ENCODE data around the gene PAIP1. TPM values are rescaled to one million over a fixed set of nuclear protein-coding genes. Genes with fewer than 3 reads are reported as not detected.

PAIP1 gene
- total RNA-seq, 6 experiments from 2014 or later, result 36.0 to 56.3 (median 49.3) TPM

GRCh38 chr5:43589310-43589709, 32.4 kb upstream of the PAIP1 start:
- Histone ChIP-seq H3K4me1 (no peaks in the 10 kb centered on the region), H3K9me3 (no peaks in the 10 kb centered on the region), H3K27ac (no peak overlapping the region), H3K36me3 (no peaks in the 10 kb centered on the region), H3K4me3 (no peak overlapping the region), H3K27me3 (no peaks in the 10 kb centered on the region)
- ATAC-seq (no peak), DNase-seq (no peak)
- TF ChIP-seq POLR2A (IDR thresholded peaks at IDR 0.05), result no peak
- no peak for TF ChIP-seq CTCF (IDR thresholded peaks at IDR 0.05)
- 100% methylated on average over 1 of the region's 1 CpG for WGBS (ENCODE audit: insufficient coverage, low coverage, low lambda C conversion rate, missing lambda C conversion rate)
- intact Hi-C loops (cut with DNase I), result no loop called here

GRCh38 chr5:43588842-43589241, 32.0 kb upstream of the PAIP1 start:
- Histone ChIP-seq H3K36me3 (no peaks in the 10 kb centered on the region), H3K27ac (no peak overlapping the region), H3K4me3 (no peak overlapping the region), H3K9me3 (no peaks in the 10 kb centered on the region), H3K4me1 (no peaks in the 10 kb centered on the region), H3K27me3 (no peaks in the 10 kb centered on the region)
- ATAC-seq, result no peak
- TF ChIP-seq POLR2A (IDR thresholded peaks at IDR 0.05) (no peak), CTCF (IDR thresholded peaks at IDR 0.05) (no peak)
- DNase-seq, result no peak
- 19% methylated on average over 1 of the region's 1 CpG for WGBS (ENCODE audit: insufficient coverage, low coverage, low lambda C conversion rate, missing lambda C conversion rate)
- intact Hi-C loops (cut with DNase I), result no loop called here

- Histone ChIP-seq H3K9me3 (no peaks in the 10 kb centered on the region), H3K27ac (no peak overlapping the region), H3K4me3 (no peak overlapping the region), H3K4me1 (peaks cover 0 to 13% (median 6%) of the 10 kb centered on the region in 4 donors), H3K27me3 (no peaks in the 10 kb centered on the region), H3K36me3 (no peaks in the 10 kb centered on the region)
- DNase-seq (no peak), ATAC-seq (no peak)
- TF ChIP-seq CTCF (IDR thresholded peaks at IDR 0.05) (no peak), POLR2A (IDR thresholded peaks at IDR 0.05) (no peak)
- intact Hi-C loops (cut with DNase I), result no loop called here
- whole genome bisulfite sequencing (ENCODE audit: insufficient coverage, low coverage, low lambda C conversion rate, missing lambda C conversion rate), result 75% methylated on average over 1 of the region's 1 CpG
Measured at GRCh38 chr5:43584166-43584699, 27.4 kb upstream of the PAIP1 start.

- no peaks in the 10 kb centered on the region for H3K36me3 ChIP-seq
- ATAC-seq (no peak), DNase-seq (no peak)
- peaks cover 0 to 13% (median 6%) of the 10 kb centered on the region in 4 donors for H3K4me1 ChIP-seq
- H3K27me3 ChIP-seq, result no peaks in the 10 kb centered on the region
- H3K27ac ChIP-seq, result no peak overlapping the region
- H3K4me3 ChIP-seq, result no peak overlapping the region
- TF ChIP-seq CTCF (IDR thresholded peaks at IDR 0.05) (no peak), POLR2A (IDR thresholded peaks at IDR 0.05) (no peak)
- H3K9me3 ChIP-seq, result no peaks in the 10 kb centered on the region
- intact Hi-C loops (cut with DNase I), result no loop called here
Measured at GRCh38 chr5:43583724-43584123, 26.8 kb upstream of the PAIP1 start.

Data from right lobe of liver (tissue), 6 donors.